LNCaP clone FGC (cell line): ENCODE results near the gene PTPRG.

Experiments
- DNase-seq: peaks from one replicate; pipeline ENCODE4 v3.0.0-alpha.2; 2011; ENCODE audit warnings: low read depth
- H3K4me3 ChIP-seq: 2 replicates; pipeline ENCODE4 v1.5.1; 2011; ENCODE audit warnings: mild to moderate bottlenecking, low read depth, low read length, control low read depth
- CTCF ChIP-seq: IDR thresholded peaks from 2 replicates; pipeline ENCODE4 v1.5.1; 2012; ENCODE audit warnings: mild to moderate bottlenecking; ENCODE audit not compliant: control insufficient read depth, insufficient read depth; ENCODE audit errors: extremely low read depth

Gene PTPRG

DNA sequence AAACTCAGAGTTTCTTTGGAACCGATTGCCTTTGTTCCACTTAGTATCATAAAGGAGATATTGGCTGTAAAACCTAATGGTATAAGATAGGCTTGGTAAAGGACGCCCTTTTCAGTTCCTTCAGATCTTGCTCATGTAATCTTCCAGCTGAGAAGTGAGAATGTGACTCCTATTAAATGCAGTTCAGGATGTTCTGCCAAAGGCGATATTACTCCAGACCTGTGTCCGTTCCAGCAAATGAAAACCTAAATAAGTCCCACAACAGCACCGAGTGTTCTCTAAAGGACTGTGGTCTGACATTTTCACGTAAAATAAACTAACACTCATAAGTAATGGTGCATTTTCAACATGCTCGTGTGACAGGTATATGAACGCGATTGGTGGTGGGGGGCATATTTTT is 535.8 kb downstream of the PTPRG start:
- peak overlapping the region; percentile 17; the same call in 1 of the 2 replicates for H3K4me3 ChIP-seq
- peak; percentile 94 for DNase-seq
- TF ChIP-seq CTCF: no peak

- DNase-seq: no peak
- TF ChIP-seq CTCF: no peak
- H3K4me3 ChIP-seq: no peak overlapping the region
Measured at GRCh38 chr3:62098646-62099365, 537.4 kb downstream of the PTPRG start.

DNA sequence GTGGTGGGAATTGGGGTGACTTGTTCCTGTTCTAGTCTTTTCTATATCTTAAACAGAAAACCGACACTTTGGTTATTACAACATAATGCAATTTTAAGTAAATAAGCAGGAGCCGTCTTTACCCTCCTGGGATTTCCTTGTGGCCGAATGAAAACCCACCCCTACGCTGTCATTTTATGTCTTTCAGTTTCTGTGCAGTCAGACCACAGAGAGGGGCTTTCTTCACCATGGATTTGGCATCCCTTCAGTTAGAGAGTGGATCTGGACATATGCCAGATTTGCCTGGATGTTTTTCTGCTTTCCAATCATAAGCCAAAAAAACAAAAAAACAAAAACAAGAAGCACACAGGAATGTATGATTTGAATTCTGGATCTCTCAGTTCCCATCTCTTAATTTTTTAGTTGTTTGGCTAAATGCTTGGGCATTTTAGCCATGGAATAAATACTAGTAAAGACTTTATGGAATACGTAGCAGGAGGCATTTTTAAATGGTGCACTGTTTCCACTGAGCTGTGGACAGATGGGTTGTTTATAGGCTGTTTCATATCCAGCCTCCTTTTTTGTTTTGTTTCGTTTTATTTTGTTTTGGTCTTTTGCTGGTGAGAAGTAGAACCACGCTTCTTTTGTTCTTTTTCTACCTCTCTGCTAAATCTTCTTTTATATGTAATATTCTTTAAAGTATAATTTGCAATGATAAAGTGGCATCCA is 539.1 kb downstream of the PTPRG start:
- H3K4me3 ChIP-seq: no peak overlapping the region
- no peak for DNase-seq
- TF ChIP-seq CTCF: no peak

GRCh38 chr3:62101488-62101887 is 540.1 kb downstream of the PTPRG start:
- no peak for DNase-seq
- no peak for TF ChIP-seq CTCF
- no peak overlapping the region for H3K4me3 ChIP-seq

GRCh38 chr3:62103531-62103930 is 542.2 kb downstream of the PTPRG start:
- no peak for DNase-seq
- no peak for TF ChIP-seq CTCF
- H3K4me3 ChIP-seq: no peak overlapping the region

DNA sequence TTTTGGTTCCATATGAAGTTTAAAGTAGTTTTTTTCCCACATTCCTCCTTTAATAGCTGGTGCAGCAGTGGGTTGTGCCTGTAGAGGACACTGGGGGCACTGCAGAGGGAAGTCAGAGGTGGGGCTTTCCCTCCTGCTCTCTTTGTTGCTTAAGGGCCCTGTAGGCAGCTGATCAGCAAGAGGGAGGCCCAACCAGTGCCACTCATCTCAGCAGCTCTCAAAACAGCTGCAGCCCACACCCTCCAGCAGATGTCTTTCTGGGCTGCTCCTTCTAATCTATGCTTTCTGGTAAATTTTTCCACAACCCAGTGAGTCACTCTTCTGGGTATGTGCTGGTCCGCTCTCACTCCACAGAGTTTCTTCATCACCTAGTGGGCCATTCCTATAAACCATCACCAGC is 548.2 kb downstream of the PTPRG start:
- no peak for TF ChIP-seq CTCF
- H3K4me3 ChIP-seq: no peak overlapping the region
- no peak for DNase-seq
